Gastroesophageal sphincter (tissue), 4 donors: ENCODE measurements around the gene RAD9A. TPM values are rescaled to one million over a fixed set of nuclear protein-coding genes. Genes with fewer than 3 reads are reported as not detected.

Experiments used
- ATAC-seq: fragments of 150-250 bp; one replicate; pipeline ENCODE4 v1.9.1; 2016; ENCODE audit warnings: mild to moderate bottlenecking, moderate library complexity
- H3K27ac ChIP-seq, 4 donors: fragments of 200-600 bp; sonication (generic) in 3 of 4; 1 replicate in 3 of 4; 2 replicates in 1 of 4; pipeline ENCODE4 v1.5.1; 2016 to 2019
- H3K27me3 ChIP-seq: fragments of 200-600 bp; sonication (generic); one replicate; pipeline ENCODE4 v1.5.1; 2019
- H3K36me3 ChIP-seq, 2 donors: fragments of 200-600 bp; sonication (generic); one replicate each; pipeline ENCODE4 v1.5.1; 2019; ENCODE audit warnings: control low read depth in 1 of 2
- H3K4me1 ChIP-seq, 3 donors: fragments of 200-600 bp; sonication (generic); 1 replicate in 2 of 3; 2 replicates in 1 of 3; pipeline ENCODE4 v1.5.1; 2016 to 2019; ENCODE audit warnings: control low read depth in 2 of 3
- H3K4me3 ChIP-seq, 2 donors: fragments of 200-600 bp; sonication (generic); one replicate each; pipeline ENCODE4 v1.5.1; 2019; ENCODE audit warnings: mild to moderate bottlenecking in 1 of 2, moderate library complexity in 1 of 2
- H3K9me3 ChIP-seq, 3 donors: fragments of 200-600 bp; sonication (generic); one replicate each; pipeline ENCODE4 v1.5.1; 2017 to 2019; ENCODE audit warnings: control low read depth in 2 of 3
- CTCF ChIP-seq, 4 experiments: fragments of 200-600 bp in 2 of 4; fragments of 450-650 bp in 2 of 4; sonication (generic) in 1 of 4; IDR thresholded peaks; one replicate each; pipeline ENCODE4 v1.5.1; 2017 to 2019; ENCODE audit warnings: antibody characterized with exemption in 4 of 4, mild to moderate bottlenecking in 2 of 4, moderate library complexity in 2 of 4
- EP300 ChIP-seq: sonication (generic); formaldehyde crosslinking; IDR thresholded peaks from one replicate; pipeline ENCODE4 v1.6.1; 2017; ENCODE audit warnings: antibody characterized with exemption, mild to moderate bottlenecking
- POLR2A ChIP-seq, 2 donors: fragments of 450-650 bp; IDR thresholded peaks; one replicate each; pipeline ENCODE4 v1.6.1; 2017; ENCODE audit warnings: antibody characterized with exemption in 2 of 2, mild to moderate bottlenecking in 2 of 2, moderate library complexity in 1 of 2
- POLR2AphosphoS5 ChIP-seq: sonication (generic); formaldehyde crosslinking; IDR thresholded peaks from one replicate; pipeline ENCODE4 v1.6.1; 2017; ENCODE audit warnings: antibody characterized with exemption
- WGBS, 2 donors: methylation state at CpG; one replicate each; pipeline ENCODE4 v1.1.5; 2018; ENCODE audit warnings: low coverage in 1 of 2; 5-methylcytosine and 5-hydroxymethylcytosine counted together
- total RNA-seq, 4 donors: library from RNA; depleted of rRNA; stranded (reverse); fragments of >200 nt; gene quantifications; one replicate each; pipeline ENCODE4 v1.1.0, GENCODE V29; 2016

The RAD9A gene
- total RNA-seq, 4 donors from 2014 or later, result 8.5 to 16.0 (median 11.1) TPM

GRCh38 chr11:67347964-67348749 is 43.6 kb upstream of the RAD9A start:
- no peak for ATAC-seq
- Histone ChIP-seq H3K36me3 (no peaks in the 10 kb centered on the region), H3K27ac (no peak overlapping the region), H3K4me3 (no peak overlapping the region), H3K9me3 (no peaks in the 10 kb centered on the region), H3K4me1 (peaks cover 0 to 26% (median 18%) of the 10 kb centered on the region in 3 donors), H3K27me3 (no peaks in the 10 kb centered on the region)
- no peak for TF ChIP-seq EP300
- no peak for TF ChIP-seq CTCF (IDR thresholded peaks at IDR 0.05)
- TF ChIP-seq POLR2A (IDR thresholded peaks at IDR 0.05), result no peak
- TF ChIP-seq POLR2AphosphoS5, result no peak
- WGBS, 2 donors, result 76 to 82% methylated on average over 5 to 9 of the region's 11 CpGs

- Histone ChIP-seq H3K4me1 (peaks cover 0 to 30% (median 20%) of the 10 kb centered on the region in 3 donors), H3K27me3 (no peaks in the 10 kb centered on the region), H3K4me3 (no peak overlapping the region), H3K9me3 (no peaks in the 10 kb centered on the region), H3K36me3 (no peaks in the 10 kb centered on the region), H3K27ac (peak overlapping the region in 2 of 4 donors; percentile 17 to 35)
- 54 to 63% methylated on average over 4 to 5 of the region's 5 CpGs for WGBS, 2 donors
- ATAC-seq, result no peak
- TF ChIP-seq EP300, result no peak
Observed at GRCh38 chr11:67349036-67349435, 42.8 kb upstream of the RAD9A start.

GRCh38 chr11:67349457-67349856 is 42.3 kb upstream of the RAD9A start:
- no peaks in the 10 kb centered on the region for H3K36me3 ChIP-seq
- WGBS, 2 donors, result 100% methylated on average over 1 of the region's 2 CpGs
- H3K4me1 ChIP-seq, result peaks cover 0 to 34% (median 24%) of the 10 kb centered on the region in 3 donors
- TF ChIP-seq POLR2AphosphoS5, result no peak
- TF ChIP-seq EP300, result no peak
- no peak for TF ChIP-seq POLR2A (IDR thresholded peaks at IDR 0.05)
- TF ChIP-seq CTCF (IDR thresholded peaks at IDR 0.05), result no peak
- no peaks in the 10 kb centered on the region for H3K9me3 ChIP-seq
- no peak for ATAC-seq
- no peak overlapping the region for H3K4me3 ChIP-seq
- H3K27me3 ChIP-seq, result no peaks in the 10 kb centered on the region
- H3K27ac ChIP-seq, result peak overlapping the region in 2 of 4 donors; percentile 17 to 35

GRCh38 chr11:67349928-67350465 is 41.8 kb upstream of the RAD9A start:
- H3K4me1 ChIP-seq, result peaks cover 3 to 39% (median 30%) of the 10 kb centered on the region in 3 donors
- 75 to 80% methylated on average over 3 to 4 of the region's 4 CpGs for WGBS, 2 donors

GRCh38 chr11:67351275-67352005 is 40.3 kb upstream of the RAD9A start:
- Histone ChIP-seq H3K9me3 (no peaks in the 10 kb centered on the region), H3K4me1 (peaks cover 6 to 54% (median 44%) of the 10 kb centered on the region in 3 donors), H3K36me3 (no peaks in the 10 kb centered on the region), H3K27me3 (no peaks in the 10 kb centered on the region), H3K27ac (peak overlapping the region; percentile 16 to 99 (median 94)), H3K4me3 (peak overlapping the region in 1 of 2 donors; percentile 80)
- 0% methylated on average over 2 of the region's 11 CpGs; no CpG with 5 or more reads in 1 of the 2 donors for WGBS, 2 donors
- TF ChIP-seq CTCF (IDR thresholded peaks at IDR 0.05), result peak in 3 of 4 experiments; percentile 87 to 94 (median 93)
- no peak for TF ChIP-seq POLR2AphosphoS5
- ATAC-seq, result no peak

More at GRCh38 chr11:67349928-67350465, 41.8 kb upstream of the RAD9A start:
- Histone ChIP-seq H3K9me3 (no peaks in the 10 kb centered on the region), H3K36me3 (no peaks in the 10 kb centered on the region), H3K27ac (peak overlapping the region in 1 of 4 donors; percentile 17), H3K4me3 (no peak overlapping the region), H3K27me3 (no peaks in the 10 kb centered on the region)
- TF ChIP-seq POLR2AphosphoS5, result no peak
- ATAC-seq, result no peak
